ENCODE data around the gene ADGRA3. TPM values are rescaled to one million over a fixed set of nuclear protein-coding genes. Genes with fewer than 3 reads are reported as not detected.

Gene ADGRA3
- total RNA-seq, 4 donors from 2014 or later: 14.9 to 26.3 (median 20.2) TPM

DNA sequence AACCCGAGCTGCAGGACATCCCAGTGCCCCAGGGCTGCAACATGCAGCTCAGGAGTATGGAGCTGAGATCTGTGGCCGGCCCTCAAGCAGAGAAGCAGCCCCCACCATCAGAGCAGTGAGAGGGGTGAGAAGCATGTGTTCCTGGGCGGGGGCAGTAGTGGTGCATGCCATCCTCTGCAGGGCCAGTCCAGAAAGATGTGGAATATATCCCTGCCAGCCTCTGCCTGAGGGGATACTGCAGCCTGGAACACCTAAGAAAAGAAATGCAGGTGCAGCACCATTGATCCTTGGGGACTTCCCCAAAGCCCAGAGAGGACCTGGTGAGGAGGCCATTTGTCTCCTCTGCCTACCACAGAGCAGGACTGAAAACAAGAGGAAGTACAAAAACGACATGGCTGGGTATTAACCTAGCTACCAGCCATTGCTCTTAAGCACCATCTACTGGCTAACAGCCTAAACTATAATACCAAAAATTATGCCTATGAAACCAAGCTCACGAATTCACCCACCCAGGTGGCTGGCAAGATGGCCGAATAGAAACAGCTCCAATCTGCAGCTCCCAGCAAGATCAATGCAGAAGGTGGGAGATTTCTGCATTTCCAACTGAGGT, 158.8 kb downstream of the ADGRA3 start:
- H3K27ac ChIP-seq: no peak overlapping the region
- WGBS, 2 donors: 63 to 64% methylated on average over 6 of the region's 6 CpGs
- H3K36me3 ChIP-seq: no peaks in the 10 kb centered on the region
- H3K27me3 ChIP-seq: no peaks in the 10 kb centered on the region
- no peak for TF ChIP-seq EP300 (IDR thresholded peaks at IDR 0.05)
- TF ChIP-seq, protein P1, sequence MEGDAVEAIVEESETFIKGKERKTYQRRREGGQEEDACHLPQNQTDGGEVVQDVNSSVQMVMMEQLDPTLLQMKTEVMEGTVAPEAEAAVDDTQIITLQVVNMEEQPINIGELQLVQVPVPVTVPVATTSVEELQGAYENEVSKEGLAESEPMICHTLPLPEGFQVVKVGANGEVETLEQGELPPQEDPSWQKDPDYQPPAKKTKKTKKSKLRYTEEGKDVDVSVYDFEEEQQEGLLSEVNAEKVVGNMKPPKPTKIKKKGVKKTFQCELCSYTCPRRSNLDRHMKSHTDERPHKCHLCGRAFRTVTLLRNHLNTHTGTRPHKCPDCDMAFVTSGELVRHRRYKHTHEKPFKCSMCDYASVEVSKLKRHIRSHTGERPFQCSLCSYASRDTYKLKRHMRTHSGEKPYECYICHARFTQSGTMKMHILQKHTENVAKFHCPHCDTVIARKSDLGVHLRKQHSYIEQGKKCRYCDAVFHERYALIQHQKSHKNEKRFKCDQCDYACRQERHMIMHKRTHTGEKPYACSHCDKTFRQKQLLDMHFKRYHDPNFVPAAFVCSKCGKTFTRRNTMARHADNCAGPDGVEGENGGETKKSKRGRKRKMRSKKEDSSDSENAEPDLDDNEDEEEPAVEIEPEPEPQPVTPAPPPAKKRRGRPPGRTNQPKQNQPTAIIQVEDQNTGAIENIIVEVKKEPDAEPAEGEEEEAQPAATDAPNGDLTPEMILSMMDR (IDR thresholded peaks at IDR 0.05): no peak
- TF ChIP-seq POLR2A (IDR thresholded peaks at IDR 0.05): no peak
- no peak overlapping the region for H3K4me3 ChIP-seq
- peaks cover 0 to 15% (median 3%) of the 10 kb centered on the region in 4 donors for H3K9me3 ChIP-seq
- no peaks in the 10 kb centered on the region for H3K4me1 ChIP-seq
- no peak for DNase-seq (ENCODE audit: low spot score in 2 of 2)

GRCh38 chr4:22348410-22348809, 167.5 kb downstream of the ADGRA3 start:
- H3K36me3 ChIP-seq: no peaks in the 10 kb centered on the region
- no peak overlapping the region for H3K4me3 ChIP-seq
- H3K9me3 ChIP-seq: peaks cover 0 to 2% (median 0%) of the 10 kb centered on the region in 4 donors
- WGBS, 2 donors: 60 to 76% methylated on average over 3 of the region's 3 CpGs
- no peaks in the 10 kb centered on the region for H3K27me3 ChIP-seq
- DNase-seq (ENCODE audit: low spot score in 2 of 2): no peak
- H3K27ac ChIP-seq: no peak overlapping the region
- no peak for TF ChIP-seq POLR2A (IDR thresholded peaks at IDR 0.05)
- H3K4me1 ChIP-seq: no peaks in the 10 kb centered on the region

- no peak overlapping the region for H3K27ac ChIP-seq
- H3K4me1 ChIP-seq: no peaks in the 10 kb centered on the region
- no peak for TF ChIP-seq POLR2A (IDR thresholded peaks at IDR 0.05)
- TF ChIP-seq EP300 (IDR thresholded peaks at IDR 0.05): no peak
- TF ChIP-seq, protein P1 (IDR thresholded peaks at IDR 0.05): no peak
- no peak overlapping the region for H3K4me3 ChIP-seq
- no peaks in the 10 kb centered on the region for H3K36me3 ChIP-seq
- DNase-seq (ENCODE audit: low spot score in 2 of 2): no peak
- H3K27me3 ChIP-seq: no peaks in the 10 kb centered on the region
- 36 to 47% methylated on average over 1 of the region's 1 CpG for WGBS, 2 donors
- no peaks in the 10 kb centered on the region for H3K9me3 ChIP-seq
Observed at GRCh38 chr4:22345678-22346077, 170.2 kb downstream of the ADGRA3 start.

DNA sequence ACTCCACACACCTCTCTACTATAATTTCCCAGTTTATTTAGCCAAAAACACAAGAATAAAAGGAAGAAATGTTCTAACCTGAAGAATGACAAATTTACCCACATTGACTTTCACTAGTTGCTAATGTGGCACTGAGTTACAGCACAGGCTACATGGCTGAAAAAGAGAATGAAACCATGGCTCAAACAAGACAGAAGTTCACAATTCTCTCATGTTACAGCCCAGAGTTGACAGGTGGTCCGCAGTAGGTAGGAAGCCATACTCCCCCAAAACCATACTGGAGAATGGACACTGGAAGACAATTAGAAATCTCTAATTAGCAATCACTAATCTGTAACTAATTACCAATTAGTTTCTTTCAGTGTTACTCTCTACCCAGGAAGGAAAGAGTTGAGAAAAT, 170.8 kb downstream of the ADGRA3 start:
- Histone ChIP-seq H3K27ac (no peak overlapping the region), H3K9me3 (no peaks in the 10 kb centered on the region), H3K4me3 (no peak overlapping the region), H3K27me3 (no peaks in the 10 kb centered on the region), H3K4me1 (no peaks in the 10 kb centered on the region), H3K36me3 (no peaks in the 10 kb centered on the region)
- no peak for DNase-seq (ENCODE audit: low spot score in 2 of 2)
- TF ChIP-seq, protein P1 (IDR thresholded peaks at IDR 0.05): no peak
- TF ChIP-seq EP300 (IDR thresholded peaks at IDR 0.05): no peak
- TF ChIP-seq POLR2A (IDR thresholded peaks at IDR 0.05): no peak
- WGBS, 2 donors: 42 to 60% methylated on average over 1 of the region's 1 CpG

DNA sequence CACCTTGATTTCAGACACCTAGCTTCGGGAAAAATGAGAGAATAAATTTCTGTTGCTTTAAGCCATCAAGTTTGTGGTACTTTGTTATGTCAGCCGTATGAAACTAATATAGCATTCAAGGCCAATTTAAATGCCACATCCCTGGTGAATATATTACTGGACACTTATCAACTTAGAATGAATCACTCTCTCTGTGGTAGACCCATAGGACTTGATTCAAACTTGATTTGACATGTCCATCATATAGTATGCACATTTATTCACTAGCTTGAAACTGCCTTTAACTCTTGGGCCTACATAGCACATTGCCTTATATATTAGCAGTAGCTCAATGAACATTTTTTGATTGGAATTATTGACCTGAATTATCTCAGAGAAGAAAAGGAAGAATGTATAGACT, 172.3 kb downstream of the ADGRA3 start:
- DNase-seq (ENCODE audit: low spot score in 2 of 2): no peak
- no peak for TF ChIP-seq EP300 (IDR thresholded peaks at IDR 0.05)
- TF ChIP-seq POLR2A (IDR thresholded peaks at IDR 0.05): no peak
- TF ChIP-seq, protein P1 (IDR thresholded peaks at IDR 0.05): no peak
- Histone ChIP-seq H3K9me3 (no peaks in the 10 kb centered on the region), H3K4me1 (no peaks in the 10 kb centered on the region), H3K4me3 (no peak overlapping the region), H3K27ac (no peak overlapping the region), H3K36me3 (no peaks in the 10 kb centered on the region), H3K27me3 (no peaks in the 10 kb centered on the region)
- WGBS, 2 donors: 84 to 88% methylated on average over 2 of the region's 2 CpGs

DNA sequence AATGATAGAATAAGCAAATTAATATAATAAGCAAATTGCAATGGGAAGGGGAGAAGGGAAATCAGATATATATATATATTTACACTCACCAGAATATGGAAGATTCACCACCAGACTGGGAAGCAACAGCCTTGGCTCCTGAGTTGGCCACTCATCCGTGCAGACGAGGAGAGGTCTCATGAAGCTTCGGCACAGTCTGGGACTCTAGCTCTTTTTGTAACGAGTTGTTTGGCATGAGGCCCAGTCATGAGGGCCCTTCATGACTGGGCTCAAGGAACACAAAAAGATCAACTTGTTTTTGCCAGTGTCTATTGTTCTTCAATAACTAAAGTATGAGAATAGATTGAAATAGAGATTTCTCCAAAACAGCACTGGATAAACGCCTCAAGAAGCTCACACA, 176.4 kb downstream of the ADGRA3 start:
- Histone ChIP-seq H3K36me3 (no peaks in the 10 kb centered on the region), H3K27me3 (no peaks in the 10 kb centered on the region), H3K4me1 (no peaks in the 10 kb centered on the region), H3K4me3 (no peak overlapping the region), H3K9me3 (no peaks in the 10 kb centered on the region), H3K27ac (no peak overlapping the region)
- 35 to 46% methylated on average over 5 of the region's 5 CpGs for WGBS, 2 donors
- TF ChIP-seq EP300 (IDR thresholded peaks at IDR 0.05): no peak
- no peak for TF ChIP-seq POLR2A (IDR thresholded peaks at IDR 0.05)
- TF ChIP-seq, protein P1 (IDR thresholded peaks at IDR 0.05): no peak
- no peak for DNase-seq (ENCODE audit: low spot score in 2 of 2)

Measured in tibial nerve (tissue), 4 donors.